ENCODE measurements around the gene CACNA2D3.

Gene CACNA2D3

GRCh38 chr3:54311211-54311747 lies 188.9 kb downstream of the CACNA2D3 start:
- Histone ChIP-seq H3K27me3 (ENCODE audit: low read length) (no peaks in the 10 kb centered on the region), H3K9me2 (replicated peaks; ENCODE audit: insufficient read depth, low read length) (no peaks in the 10 kb centered on the region), H3K4me3 (ENCODE audit: insufficient read depth, low read length, poor library complexity, severe bottlenecking) (no peak overlapping the region), H2AFZ (ENCODE audit: low read depth, low read length, severe bottlenecking) (no peak overlapping the region), H3K4me2 (ENCODE audit: low read depth, low read length, poor library complexity, severe bottlenecking) (no peak overlapping the region), H3K79me2 (ENCODE audit: insufficient read depth, low read length) (no peaks in the 10 kb centered on the region), H3K9ac (ENCODE audit: low read length) (no peak overlapping the region), H3F3A (ENCODE audit: insufficient read depth) (no peaks in the 10 kb centered on the region), H3K27ac (ENCODE audit: low read depth, low read length) (no peak overlapping the region), H3K9me3 (ENCODE audit: insufficient read depth, low read length) (no peaks in the 10 kb centered on the region), H4K20me1 (ENCODE audit: low read depth, low read length) (no peaks in the 10 kb centered on the region), H3K36me3 (ENCODE audit: low read length) (no peaks in the 10 kb centered on the region)
- no peak for TF ChIP-seq CTCF (IDR thresholded peaks at IDR 0.05; ENCODE audit: insufficient read depth, low read length, poor library complexity, severe bottlenecking)
- no peak for TF ChIP-seq EZH2phosphoT487 (conservative IDR thresholded peaks at IDR 0.05; ENCODE audit: low read length)

GRCh38 chr3:54312156-54312899 lies 190.0 kb downstream of the CACNA2D3 start:
- Histone ChIP-seq H3K9me3 (ENCODE audit: insufficient read depth, low read length) (no peaks in the 10 kb centered on the region), H2AFZ (ENCODE audit: low read depth, low read length, severe bottlenecking) (no peak overlapping the region), H3K27ac (ENCODE audit: low read depth, low read length) (no peak overlapping the region), H3K9me2 (replicated peaks; ENCODE audit: insufficient read depth, low read length) (no peaks in the 10 kb centered on the region), H3K36me3 (ENCODE audit: low read length) (no peaks in the 10 kb centered on the region), H3K4me2 (ENCODE audit: low read depth, low read length, poor library complexity, severe bottlenecking) (no peak overlapping the region), H3F3A (ENCODE audit: insufficient read depth) (no peaks in the 10 kb centered on the region), H4K20me1 (ENCODE audit: low read depth, low read length) (no peaks in the 10 kb centered on the region), H3K9ac (ENCODE audit: low read length) (no peak overlapping the region), H3K4me3 (ENCODE audit: insufficient read depth, low read length, poor library complexity, severe bottlenecking) (no peak overlapping the region), H3K79me2 (ENCODE audit: insufficient read depth, low read length) (no peaks in the 10 kb centered on the region), H3K27me3 (ENCODE audit: low read length) (no peaks in the 10 kb centered on the region)
- TF ChIP-seq CTCF (IDR thresholded peaks at IDR 0.05; ENCODE audit: insufficient read depth, low read length, poor library complexity, severe bottlenecking) (no peak), EZH2phosphoT487 (conservative IDR thresholded peaks at IDR 0.05; ENCODE audit: low read length) (no peak)

GRCh38 chr3:54313418-54313817 lies 191.1 kb downstream of the CACNA2D3 start:
- no peaks in the 10 kb centered on the region for H3K79me2 ChIP-seq (ENCODE audit: insufficient read depth, low read length)
- H3K9me3 ChIP-seq (ENCODE audit: insufficient read depth, low read length): no peaks in the 10 kb centered on the region
- no peak overlapping the region for H2AFZ ChIP-seq (ENCODE audit: low read depth, low read length, severe bottlenecking)
- H3K4me2 ChIP-seq (ENCODE audit: low read depth, low read length, poor library complexity, severe bottlenecking): no peak overlapping the region
- TF ChIP-seq CTCF (IDR thresholded peaks at IDR 0.05; ENCODE audit: insufficient read depth, low read length, poor library complexity, severe bottlenecking) (no peak), EZH2phosphoT487 (conservative IDR thresholded peaks at IDR 0.05; ENCODE audit: low read length) (no peak)
- H3K9ac ChIP-seq (ENCODE audit: low read length): no peak overlapping the region
- H3K27ac ChIP-seq (ENCODE audit: low read depth, low read length): no peak overlapping the region
- no peaks in the 10 kb centered on the region for H3F3A ChIP-seq (ENCODE audit: insufficient read depth)
- no peaks in the 10 kb centered on the region for H4K20me1 ChIP-seq (ENCODE audit: low read depth, low read length)
- no peaks in the 10 kb centered on the region for H3K27me3 ChIP-seq (ENCODE audit: low read length)
- no peak overlapping the region for H3K4me3 ChIP-seq (ENCODE audit: insufficient read depth, low read length, poor library complexity, severe bottlenecking)
- no peaks in the 10 kb centered on the region for H3K36me3 ChIP-seq (ENCODE audit: low read length)
- H3K9me2 ChIP-seq (replicated peaks; ENCODE audit: insufficient read depth, low read length): no peaks in the 10 kb centered on the region

All from SU-DHL-6 (cell line).